GM19099 (cell line): ENCODE results near the gene NAXE.

Experiments used
- POLR2A ChIP-seq: IDR thresholded peaks from 3 replicates; pipeline ENCODE4 v1.6.1; 2011; ENCODE audit warnings: low read depth; ENCODE audit not compliant: insufficient read length; ENCODE audit errors: extremely low read depth

Gene NAXE

DNA sequence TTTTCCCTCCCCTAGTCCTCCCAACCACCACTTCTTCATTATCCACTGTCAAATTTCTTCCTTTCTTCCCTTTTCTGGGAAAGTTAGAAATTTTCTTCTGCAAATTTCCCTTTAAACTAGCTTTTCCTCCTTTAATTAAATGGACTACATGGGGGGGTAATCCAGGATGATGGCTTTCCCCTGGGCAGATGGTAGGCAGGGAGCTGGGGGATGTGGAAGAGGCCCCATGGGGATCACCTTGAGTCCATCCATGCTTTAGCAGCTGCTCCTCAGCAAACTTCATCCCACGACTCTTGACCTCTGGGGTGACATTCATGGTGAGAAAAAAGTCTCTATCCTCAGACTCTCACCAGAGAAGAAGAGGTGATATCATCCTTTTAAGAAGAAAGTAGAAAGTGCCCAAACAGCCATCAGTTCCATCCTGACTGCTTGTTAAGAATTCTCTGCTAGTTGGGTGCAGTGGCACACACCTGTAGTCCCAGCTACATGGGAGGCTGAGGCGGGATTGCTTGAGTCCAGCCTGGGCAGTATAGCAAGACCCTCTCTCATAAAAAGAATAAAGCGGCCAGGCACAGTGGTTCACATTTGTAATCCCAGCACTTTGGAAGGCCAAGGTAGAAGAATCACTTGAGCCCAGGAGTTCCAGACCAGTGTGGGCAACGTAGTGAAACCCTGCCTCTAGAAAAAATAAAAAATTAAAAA lies 7.3 kb downstream of the NAXE start:
- TF ChIP-seq POLR2A: no peak

DNA sequence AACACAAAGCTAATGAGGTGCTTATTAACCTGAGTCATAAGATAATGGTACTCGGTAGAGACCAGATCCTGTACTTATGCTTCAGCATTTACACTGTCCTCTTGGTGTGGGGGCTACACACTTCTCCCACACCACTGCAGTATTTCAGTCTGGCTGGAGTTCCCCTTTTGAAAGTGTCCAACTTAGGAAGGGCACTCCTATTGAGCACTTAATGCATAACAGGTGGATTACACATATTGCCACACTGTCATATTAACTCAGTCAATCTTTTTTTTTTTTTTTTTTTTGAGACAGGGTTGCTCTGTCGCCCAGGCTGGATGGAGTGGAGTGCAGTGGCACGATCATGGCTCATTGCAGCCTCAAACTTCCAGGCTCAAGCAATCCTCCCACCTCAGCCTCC lies 8.2 kb downstream of the NAXE start:
- TF ChIP-seq POLR2A: no peak

DNA sequence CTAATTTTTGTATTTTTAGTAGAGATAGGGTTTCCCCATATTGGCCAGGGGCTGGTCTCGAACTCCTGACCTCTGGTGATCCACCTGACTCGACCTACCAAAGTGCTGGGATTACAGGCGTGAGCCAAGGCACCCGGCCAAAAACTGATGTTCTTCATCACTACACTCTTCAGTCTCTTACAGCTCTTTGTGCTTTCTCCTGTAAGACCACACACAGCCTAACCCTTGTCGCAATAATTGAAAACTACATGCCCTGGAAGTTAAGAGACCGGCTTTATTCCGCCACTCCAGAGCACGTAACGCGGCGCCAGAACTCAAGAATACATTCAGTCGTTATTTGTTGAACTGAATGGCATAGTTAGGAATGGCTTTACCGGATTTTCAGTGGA lies 9.2 kb downstream of the NAXE start:
- TF ChIP-seq POLR2A: no peak

DNA sequence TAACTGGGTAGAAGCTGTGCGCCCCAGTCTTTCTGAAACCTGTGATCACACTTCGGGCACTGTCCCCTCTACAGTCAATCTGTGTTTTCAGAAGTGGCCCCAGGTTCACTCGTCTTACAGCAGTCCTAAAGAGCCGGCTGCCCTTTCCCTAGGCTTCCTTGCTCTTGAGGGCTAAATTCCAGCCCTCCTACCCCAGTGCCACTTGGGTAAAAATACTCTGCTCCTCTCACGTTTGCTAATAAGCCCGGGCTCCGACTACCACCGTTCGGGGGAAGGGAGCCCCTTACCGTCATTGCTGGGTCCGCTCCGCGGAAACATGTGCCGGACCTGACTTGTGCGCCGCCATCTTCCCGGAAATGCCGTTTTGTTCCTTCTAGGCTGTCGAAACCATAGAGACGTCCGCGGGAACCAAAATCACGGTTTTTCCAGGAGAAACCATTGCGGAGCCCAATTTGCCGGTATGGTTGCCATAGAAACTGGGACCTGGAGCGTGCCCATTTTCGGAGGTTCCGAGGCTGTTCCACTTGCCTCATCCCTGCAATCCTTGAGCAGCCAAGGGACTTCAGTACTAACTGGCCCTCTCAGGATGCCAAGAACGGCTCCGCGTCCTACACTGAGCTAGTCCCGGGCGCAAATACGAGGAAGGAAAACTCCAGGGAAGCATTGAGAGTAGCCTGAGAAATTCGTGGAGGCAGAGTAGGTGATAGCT lies 9.7 kb downstream of the NAXE start, which contains the start of gene GPATCH4:
TSS of gene GPATCH4 (minus strand) at position 358 of the 709 bp plus-strand sequence.
- peak; percentile 83 for TF ChIP-seq POLR2A

DNA sequence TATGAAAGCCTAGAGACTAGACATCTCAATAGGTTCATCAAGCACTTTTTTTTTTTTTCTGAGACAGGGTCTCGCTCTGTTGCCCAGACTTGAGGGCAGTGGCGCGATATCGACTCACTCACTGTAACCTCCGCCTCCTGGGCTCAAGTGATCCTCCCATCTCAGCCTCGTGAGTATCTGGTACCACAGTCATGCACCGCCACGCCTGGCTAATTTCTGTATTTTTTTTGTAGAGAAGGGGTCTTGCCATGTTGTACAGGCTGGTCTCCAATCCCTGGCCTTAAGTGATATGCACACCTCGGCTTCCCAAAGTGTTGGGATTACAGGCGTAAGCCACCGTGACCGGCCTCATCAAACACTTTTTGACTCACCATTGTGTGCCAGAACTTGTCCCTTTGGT lies 10.3 kb downstream of the NAXE start:
- TF ChIP-seq POLR2A: no peak

DNA sequence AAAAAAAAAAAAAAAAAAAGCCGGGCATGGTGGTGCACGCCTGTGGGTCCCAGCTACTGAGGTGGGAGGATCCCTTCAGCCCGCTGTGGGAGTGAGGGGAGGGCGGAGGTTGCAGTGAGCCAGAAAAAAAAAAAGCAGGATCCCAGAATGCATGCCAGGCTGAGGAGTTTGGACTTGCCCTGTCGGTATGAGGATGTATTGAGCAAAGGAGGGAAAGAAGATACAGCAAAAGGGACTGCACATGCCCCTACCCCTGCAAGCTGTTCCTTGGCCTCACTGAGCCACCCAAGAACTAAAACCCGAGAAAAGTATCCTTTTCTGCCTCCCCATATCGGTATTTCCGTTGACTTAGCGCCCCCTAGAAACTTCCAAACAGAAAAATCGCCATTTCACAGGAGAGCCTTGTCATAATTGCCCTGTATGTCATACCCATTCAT lies 11.0 kb downstream of the NAXE start:
- TF ChIP-seq POLR2A: no peak

DNA sequence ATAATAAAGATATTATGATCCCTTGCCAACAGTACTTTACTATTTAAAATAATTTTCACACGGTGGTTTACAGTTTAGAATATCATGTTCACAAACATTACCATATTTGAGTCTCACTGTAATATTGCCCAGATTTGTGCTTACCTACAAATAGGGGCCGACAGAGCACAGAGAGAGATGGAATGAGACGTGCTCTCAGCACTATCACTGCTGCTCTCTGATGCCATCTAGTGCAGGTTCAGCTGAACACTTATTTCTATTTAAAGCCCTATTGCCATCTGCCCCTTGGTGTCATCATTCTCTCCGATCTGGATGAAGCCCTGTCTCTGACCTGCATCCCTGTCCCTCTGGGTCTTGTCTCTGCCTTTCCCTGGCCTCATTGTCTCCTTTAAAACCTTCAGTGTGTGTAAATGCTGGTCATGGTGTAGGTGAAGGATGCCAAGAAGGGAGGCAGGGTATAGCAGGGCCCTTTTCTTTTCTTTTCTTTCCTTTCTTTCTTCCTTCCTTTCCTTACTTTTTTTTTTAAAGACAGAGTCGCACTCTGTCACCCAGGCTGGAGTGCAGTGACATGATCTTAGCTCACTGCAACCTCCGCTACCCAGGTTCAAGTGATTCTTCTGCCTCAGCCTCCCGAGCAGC lies 16.6 kb downstream of the NAXE start:
- no peak for TF ChIP-seq POLR2A

DNA sequence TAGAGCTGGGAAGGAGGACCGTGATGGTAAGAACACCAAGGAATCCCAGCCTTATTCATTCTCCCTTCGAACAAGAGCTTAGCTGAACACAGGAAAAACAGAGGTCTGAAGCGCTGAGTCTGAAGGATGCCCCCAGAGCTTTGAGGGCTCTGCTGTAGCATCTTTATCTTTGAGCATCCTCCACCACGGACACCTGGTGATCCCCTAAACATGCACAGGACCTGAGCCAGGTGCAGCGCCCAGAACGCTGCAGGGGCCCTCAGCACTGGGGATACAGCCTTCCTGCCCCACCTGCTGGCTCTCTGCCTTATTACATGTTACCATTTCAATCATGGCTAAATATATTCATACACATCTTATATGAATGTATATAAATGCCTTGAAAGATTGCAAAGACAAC lies 17.4 kb downstream of the NAXE start:
- no peak for TF ChIP-seq POLR2A

DNA sequence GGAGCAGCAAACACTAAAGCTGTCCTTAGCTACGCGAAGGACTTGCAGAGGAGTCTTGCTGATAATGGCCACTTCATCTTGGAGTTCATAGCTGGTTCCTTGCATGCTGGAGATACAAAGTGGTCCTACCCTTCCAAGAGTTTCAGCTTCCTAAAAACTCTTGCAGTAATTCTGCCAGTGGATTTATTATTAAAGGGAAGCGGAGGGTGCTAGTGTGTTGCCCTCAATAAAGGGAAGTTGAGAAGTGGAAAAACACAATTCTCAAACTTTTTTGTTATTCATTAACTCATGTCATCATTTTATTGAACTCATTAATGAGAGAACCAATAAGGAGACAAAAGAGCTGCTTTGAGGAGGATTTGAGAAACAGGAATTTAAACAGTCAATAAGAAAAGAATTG lies 21.1 kb downstream of the NAXE start:
- TF ChIP-seq POLR2A: no peak

DNA sequence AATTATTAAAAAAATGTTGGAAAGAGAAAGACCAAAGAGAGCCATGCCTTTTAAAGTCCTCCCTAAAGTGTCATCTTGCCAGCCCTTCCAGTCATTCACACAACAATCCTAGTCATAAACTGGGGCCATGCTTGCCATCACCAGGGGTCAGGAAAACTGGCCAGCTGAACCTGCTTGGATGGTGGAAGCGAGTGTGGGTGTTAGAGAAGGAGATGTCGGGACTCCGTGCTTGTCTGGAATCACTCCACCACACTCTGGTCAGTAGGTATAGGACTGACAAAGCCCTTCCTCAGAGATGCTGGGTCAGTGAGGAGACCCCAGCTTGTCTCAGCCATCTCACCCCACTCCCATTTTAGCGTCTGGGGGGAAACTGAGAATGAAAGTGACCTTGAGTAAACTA lies 24.4 kb downstream of the NAXE start:
- TF ChIP-seq POLR2A: no peak

DNA sequence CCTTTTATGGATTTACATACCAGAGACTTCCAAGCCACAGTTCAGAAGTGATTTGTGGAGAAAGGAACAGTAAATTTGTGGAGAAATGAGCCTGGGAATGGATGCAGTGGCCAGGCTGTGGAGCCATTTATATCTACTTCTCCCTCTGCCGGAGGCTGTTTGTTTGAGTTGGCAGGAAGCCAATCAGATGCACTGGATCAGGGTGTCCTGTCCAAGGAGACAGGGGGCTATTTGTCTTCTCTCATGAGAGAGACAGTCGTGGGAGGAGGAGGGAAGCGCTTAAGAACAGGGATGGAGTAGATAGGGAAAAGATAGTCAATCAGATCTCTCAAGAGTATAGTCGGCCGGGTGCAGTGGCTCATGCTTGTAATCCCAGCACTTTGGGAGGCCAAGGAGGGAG lies 24.9 kb downstream of the NAXE start:
- no peak for TF ChIP-seq POLR2A

DNA sequence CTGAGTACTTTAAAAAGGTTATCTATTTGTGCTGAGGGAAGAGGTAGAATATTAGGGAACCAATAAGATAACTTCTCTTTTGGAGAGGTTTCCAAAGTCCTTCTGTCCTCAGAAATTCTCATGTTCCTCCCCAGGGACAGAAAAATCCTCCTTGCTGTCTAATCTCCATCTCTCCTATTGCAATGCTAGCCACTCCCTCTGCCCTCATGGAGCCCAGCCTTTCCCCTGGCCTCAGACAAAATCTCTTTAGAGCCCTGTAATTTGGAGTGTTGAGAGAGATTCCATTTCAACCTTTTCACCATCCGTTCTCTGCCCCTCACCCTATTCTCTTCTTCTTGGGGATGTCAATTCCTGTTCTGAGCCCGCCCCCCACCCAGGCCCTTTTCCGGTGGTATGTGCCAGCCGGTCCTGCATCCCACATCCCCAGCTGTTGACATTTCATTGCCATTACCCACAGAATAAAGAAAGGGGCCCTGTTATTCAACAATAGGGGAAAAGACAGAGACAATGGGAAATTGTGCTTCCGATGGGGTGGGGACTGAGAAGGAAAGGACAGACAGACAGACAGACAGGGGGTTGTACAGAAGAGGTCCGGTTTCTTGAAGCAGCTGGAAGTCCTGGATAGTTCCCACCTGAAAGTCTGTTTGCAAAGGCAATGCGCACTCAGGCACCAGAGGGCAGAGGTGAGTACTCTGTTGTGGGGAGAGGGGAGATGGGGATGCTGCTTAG lies 27.4 kb downstream of the NAXE start, which contains the start of gene HAPLN2:
TSS of gene HAPLN2 (plus strand) at position 563 of the 729 bp plus-strand sequence. CDS start 4,076 bp downstream, outside the sequence.
- no peak for TF ChIP-seq POLR2A

DNA sequence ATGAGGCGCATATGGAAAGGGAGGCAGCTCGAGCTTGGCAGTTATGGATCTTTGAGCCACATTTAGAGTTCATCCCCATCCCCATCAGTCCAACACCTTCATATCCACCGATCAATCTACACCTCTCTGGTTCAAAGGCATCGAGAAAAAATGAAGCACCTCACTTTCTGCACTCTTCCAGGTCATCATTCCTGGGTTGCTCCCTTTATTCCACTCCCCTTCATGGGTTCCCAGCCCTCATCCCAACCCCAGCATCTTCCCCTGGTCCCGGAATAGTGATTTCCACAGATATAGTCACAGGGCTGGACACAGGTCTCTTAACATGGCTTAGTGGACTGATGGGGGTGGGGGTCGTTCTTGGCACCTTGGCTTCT lies 28.0 kb downstream of the NAXE start:
- no peak for TF ChIP-seq POLR2A

DNA sequence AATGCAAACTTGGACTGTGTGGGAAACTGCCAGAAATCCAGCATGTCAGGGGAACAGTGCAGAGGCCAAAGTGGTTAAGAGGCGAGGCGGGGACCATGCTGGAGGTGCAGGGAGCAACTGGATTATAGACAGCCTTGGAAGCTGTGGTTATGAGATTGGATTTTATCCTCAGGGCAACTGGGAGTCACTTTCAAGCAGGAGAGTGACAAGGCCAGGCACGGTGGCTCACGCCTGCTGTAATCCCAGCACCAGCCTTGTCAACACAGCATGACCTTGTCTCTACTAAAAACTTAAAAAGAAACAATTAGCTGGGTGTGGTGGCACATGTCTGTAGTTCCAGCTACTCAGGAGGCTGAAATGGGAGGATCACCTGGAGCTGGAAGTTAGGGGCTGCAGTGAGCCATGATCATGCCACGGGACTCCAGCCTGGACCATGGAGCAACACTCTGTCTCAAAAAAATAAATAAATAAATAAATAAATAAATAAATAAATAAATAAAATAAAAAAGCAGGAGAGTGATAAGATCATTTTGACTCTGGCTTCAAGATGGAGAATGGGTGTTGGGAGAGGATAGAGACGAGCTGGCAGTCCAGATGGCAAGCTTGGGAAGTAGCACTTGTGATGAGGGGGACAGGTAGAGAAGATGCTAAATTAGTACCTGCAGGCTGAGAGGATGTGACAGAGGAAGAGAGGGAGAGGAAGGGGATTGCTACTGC lies 31.2 kb downstream of the NAXE start:
- TF ChIP-seq POLR2A: no peak

DNA sequence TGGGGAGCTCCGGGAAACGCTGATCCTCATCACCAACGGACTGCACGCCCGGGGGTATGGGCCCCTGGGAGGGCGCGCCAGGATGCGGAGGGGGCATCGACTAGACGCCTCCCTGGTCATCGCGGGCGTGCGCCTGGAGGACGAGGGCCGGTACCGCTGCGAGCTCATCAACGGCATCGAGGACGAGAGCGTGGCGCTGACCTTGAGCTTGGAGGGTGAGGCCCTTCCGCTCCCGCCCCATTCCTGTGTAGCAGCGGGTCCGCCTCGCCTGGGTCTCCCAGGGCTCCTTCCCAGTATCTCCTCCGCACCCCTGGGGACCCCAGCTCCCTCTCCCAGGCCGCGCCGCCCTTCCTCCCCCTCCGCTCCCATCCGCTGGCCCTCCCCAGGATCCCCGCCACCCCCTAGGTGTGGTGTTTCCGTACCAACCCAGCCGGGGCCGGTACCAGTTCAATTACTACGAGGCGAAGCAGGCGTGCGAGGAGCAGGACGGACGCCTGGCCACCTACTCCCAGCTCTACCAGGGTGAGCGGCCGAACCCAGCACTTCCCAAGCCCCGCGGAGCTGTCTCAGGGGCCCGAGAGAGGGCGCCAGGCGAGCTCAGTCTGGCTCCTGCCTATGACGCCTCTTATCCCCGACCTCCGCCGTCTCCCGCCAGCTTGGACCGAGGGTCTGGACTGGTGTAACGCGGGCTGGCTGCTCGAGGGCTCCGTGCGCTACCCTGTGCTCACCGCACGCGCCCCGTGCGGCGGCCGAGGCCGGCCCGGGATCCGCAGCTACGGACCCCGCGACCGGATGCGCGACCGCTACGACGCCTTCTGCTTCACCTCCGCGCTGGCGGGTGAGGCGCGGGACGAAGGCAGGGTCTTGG lies 32.6 kb downstream of the NAXE start:
- TF ChIP-seq POLR2A: no peak
